Esophagus muscularis mucosa (tissue), 4 donors: ENCODE measurements around the gene WAS.
"Not testable (repeated sequence)": the region's sequence is repeated elsewhere in the genome, so short reads cannot be mapped to it uniquely, and the experiment has no call there.

Experiments
- CTCF ChIP-seq, 3 experiments: fragments of 200-600 bp in 2 of 3; fragments of 450-650 bp in 1 of 3; sonication (generic) in 2 of 3; IDR thresholded peaks; one replicate each; pipeline ENCODE4 v1.5.1; 2017 to 2019; ENCODE audit warnings: antibody characterized with exemption in 3 of 3, mild to moderate bottlenecking in 2 of 3, moderate library complexity in 1 of 3
- EP300 ChIP-seq: sonication (generic); formaldehyde crosslinking; IDR thresholded peaks from one replicate; pipeline ENCODE4 v1.6.1; 2017; ENCODE audit warnings: antibody characterized with exemption
- POLR2A ChIP-seq: fragments of 450-650 bp; IDR thresholded peaks from one replicate; pipeline ENCODE4 v1.6.1; 2017; ENCODE audit warnings: antibody characterized with exemption, moderate library complexity, mild to moderate bottlenecking, low read depth

GRCh38 chrX:48659686-48660085 is 23.9 kb upstream of the WAS start:
- TF ChIP-seq CTCF (IDR thresholded peaks at IDR 0.05); POLR2A; EP300: not testable (repeated sequence)
